Measurements from ENCODE around the gene SNAP23. TPM values are rescaled to one million over a fixed set of nuclear protein-coding genes. Genes with fewer than 3 reads are reported as not detected.
A peak's percentile ranks its signal among the peaks of the same experiment; 100 is the strongest.

The SNAP23 gene
- total RNA-seq, 2 experiments from 2014 or later, result 19.9 to 48.3 TPM

GRCh38 chr15:42548249-42549031 is 53.0 kb downstream of the SNAP23 start, which contains the start of the genes HAUS2 and LRRC57:
HAUS2 (plus strand) TSS chr15:42548838; CDS start chr15:42548873, 35 bp downstream.
LRRC57 (minus strand) TSS chr15:42548793; CDS start chr15:42548434, 359 bp downstream.
- 0 out of 2 replicates have a peak, but pooled peaks cover 10% of the 10 kb centered on the region for H4K20me1 ChIP-seq (ENCODE audit: insufficient read depth, low read length)
- peaks cover 60% of the 10 kb centered on the region for H3K79me2 ChIP-seq (ENCODE audit: insufficient read depth, low read depth, low read length)
- H3K4me1 ChIP-seq (ENCODE audit: insufficient read depth, low read length, poor library complexity, severe bottlenecking), result peaks cover 45% of the 10 kb centered on the region
- peak within 1 kb of the TSS; percentile 98 for H3K4me3 ChIP-seq (ENCODE audit: low read depth, low read length, poor library complexity, severe bottlenecking)
- POLR2A ChIA-PET, result interaction anchor here (0.6 to 3.4 kb wide), 10 partner anchors 10 to 1777 kb away, joined by 3 to 15 read pairs (median 3); partner anchors contain the start of genes STARD9 and ZNF106
- H3K27ac ChIP-seq (ENCODE audit: low read depth, low read length, poor library complexity, severe bottlenecking), result peak within 1 kb of the TSS; percentile 71
- H3K36me3 ChIP-seq (ENCODE audit: insufficient read depth, low read length), result peaks cover 59% of the 10 kb centered on the region
- CTCF ChIA-PET (ENCODE audit: unreplicated experiment), result interaction anchor here (0.6 kb wide), 2 partner anchors 58 to 85 kb away, joined by 3 to 7 read pairs; partner anchors contain the start of gene ZNF106
- no peak for TF ChIP-seq CTCF (conservative IDR thresholded peaks at IDR 0.05; ENCODE audit: low read length)
- no peak for TF ChIP-seq EZH2phosphoT487 (IDR thresholded peaks at IDR 0.05; ENCODE audit: borderline replicate concordance, low read depth, low read length)
- DNase-seq (ENCODE audit: low spot score), result peak; percentile 90
- intact Hi-C loops (cut with micrococcal nuclease; ENCODE audit: unreplicated experiment), result loop anchor here (2.0 to 10.0 kb wide), 2 partner anchors 58 to 106 kb away; partner anchors contain the start of gene ZNF106
- H3K9me2 ChIP-seq (ENCODE audit: insufficient read depth, low read length), result no peaks in the 10 kb centered on the region
- H3K9me3 ChIP-seq (ENCODE audit: low read length), result no peaks in the 10 kb centered on the region
- BruUV-seq (replicated peaks), result no TSS peak
- peak within 1 kb of the TSS; percentile 89 for H2AFZ ChIP-seq (ENCODE audit: low read length)
- peak within 1 kb of the TSS; percentile 83 for H3K4me2 ChIP-seq (ENCODE audit: low read length)

- Histone ChIP-seq H2AFZ (ENCODE audit: low read length) (peak overlapping the region; percentile 89), H3K9me3 (ENCODE audit: low read length) (no peaks in the 10 kb centered on the region), H3K36me3 (ENCODE audit: insufficient read depth, low read length) (peaks cover 59% of the 10 kb centered on the region), H3K4me1 (ENCODE audit: insufficient read depth, low read length, poor library complexity, severe bottlenecking) (peaks cover 46% of the 10 kb centered on the region), H3K4me3 (ENCODE audit: low read depth, low read length, poor library complexity, severe bottlenecking) (peak overlapping the region; percentile 98), H3K79me2 (ENCODE audit: insufficient read depth, low read depth, low read length) (peaks cover 67% of the 10 kb centered on the region), H3K4me2 (ENCODE audit: low read length) (peak overlapping the region; percentile 83), H3K9me2 (ENCODE audit: insufficient read depth, low read length) (no peaks in the 10 kb centered on the region), H4K20me1 (ENCODE audit: insufficient read depth, low read length) (0 out of 2 replicates have a peak, but pooled peaks cover 10% of the 10 kb centered on the region), H3K27ac (ENCODE audit: low read depth, low read length, poor library complexity, severe bottlenecking) (peak overlapping the region; percentile 71)
- intact Hi-C loops (cut with micrococcal nuclease; ENCODE audit: unreplicated experiment), result loop anchor here (2.0 to 10.0 kb wide), 2 partner anchors 58 to 106 kb away; partner anchors contain the start of gene ZNF106
- TF ChIP-seq CTCF (conservative IDR thresholded peaks at IDR 0.05; ENCODE audit: low read length), result 0 out of 2 replicates have a peak, but pooled peaks have one; percentile 10
- no peak for TF ChIP-seq EZH2phosphoT487 (IDR thresholded peaks at IDR 0.05; ENCODE audit: borderline replicate concordance, low read depth, low read length)
- ChIA-PET POLR2A (interaction anchor here (0.6 to 3.4 kb wide), 9 partner anchors 11 to 139 kb away, joined by 3 to 15 read pairs (median 4); partner anchors contain the start of gene ZNF106), CTCF (ENCODE audit: unreplicated experiment) (interaction anchor here (0.6 kb wide), 1 partner anchor 85 kb away, joined by 7 read pairs; no protein-coding TSS in a partner anchor)
- no TSS peak for BruUV-seq (replicated peaks)
- peak; percentile 76 for DNase-seq (ENCODE audit: low spot score)
Measured at GRCh38 chr15:42549032-42549491, 53.6 kb downstream of the SNAP23 start.

Measured in OCI-LY7 (cell line).